Measurements from ENCODE around the gene MFN2.

Gene MFN2

DNA sequence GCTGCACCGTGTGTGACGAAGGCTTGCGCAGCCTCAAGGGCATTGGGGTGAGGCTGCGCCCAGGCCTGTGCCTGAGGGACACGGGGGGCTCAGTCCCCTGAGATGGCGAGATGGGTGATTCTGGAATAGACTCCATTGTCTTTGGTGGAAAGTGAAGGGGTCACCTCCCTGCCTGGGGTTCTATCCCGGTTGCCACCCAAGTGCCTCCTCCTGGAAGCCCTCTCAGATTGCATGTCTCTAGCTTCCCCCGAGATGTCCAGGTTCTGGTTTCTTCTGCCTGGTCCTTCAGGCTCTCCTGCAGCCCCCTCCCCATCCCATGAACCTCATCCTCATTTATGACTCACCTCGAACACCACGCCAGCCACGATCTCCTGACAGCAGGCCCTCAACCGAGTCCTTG is 22.3 kb upstream of the MFN2 start:
- Histone ChIP-seq H3K36me3 (ENCODE audit: control insufficient read depth, insufficient read depth, low read length) (no peaks in the 10 kb centered on the region), H3K27ac (ENCODE audit: insufficient read depth, low read length, poor library complexity, severe bottlenecking) (no peak overlapping the region), H3K4me3 (ENCODE audit: insufficient read depth, low read depth, low read length, poor library complexity, severe bottlenecking) (no peak overlapping the region), H3K4me1 (ENCODE audit: control insufficient read depth, insufficient read depth, low read length, poor library complexity, severe bottlenecking) (no peaks in the 10 kb centered on the region), H3K9me3 (ENCODE audit: control insufficient read depth, low read length) (no peaks in the 10 kb centered on the region), H3K27me3 (replicated peaks; ENCODE audit: control insufficient read depth, insufficient read depth, low read length, poor library complexity, severe bottlenecking) (no peaks in the 10 kb centered on the region)
- no peak for DNase-seq

DNA sequence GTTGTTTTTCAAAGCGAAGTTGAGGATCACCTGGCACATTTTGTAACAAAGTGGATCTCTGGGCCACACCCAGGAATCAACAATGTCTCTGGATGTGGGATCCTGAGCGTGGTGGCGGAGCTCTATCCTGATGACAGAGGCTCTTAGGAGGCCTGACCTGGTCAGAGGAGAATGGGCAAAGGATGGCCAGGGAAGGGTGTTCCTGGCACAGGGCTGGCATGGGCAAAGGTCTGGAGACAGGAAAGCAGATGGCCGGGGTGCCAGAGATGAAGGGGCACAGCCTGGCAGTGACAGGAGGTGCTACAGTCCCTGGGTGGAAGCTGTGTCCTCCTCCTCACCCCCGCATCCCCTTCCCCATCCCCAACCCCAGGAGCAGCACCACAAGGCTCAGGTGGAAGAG is 20.0 kb upstream of the MFN2 start:
- no peak overlapping the region for H3K27ac ChIP-seq (ENCODE audit: insufficient read depth, low read length, poor library complexity, severe bottlenecking)
- H3K27me3 ChIP-seq (replicated peaks; ENCODE audit: control insufficient read depth, insufficient read depth, low read length, poor library complexity, severe bottlenecking) = no peaks in the 10 kb centered on the region
- H3K4me3 ChIP-seq (ENCODE audit: insufficient read depth, low read depth, low read length, poor library complexity, severe bottlenecking) = no peak overlapping the region
- H3K4me1 ChIP-seq (ENCODE audit: control insufficient read depth, insufficient read depth, low read length, poor library complexity, severe bottlenecking) = no peaks in the 10 kb centered on the region
- no peaks in the 10 kb centered on the region for H3K9me3 ChIP-seq (ENCODE audit: control insufficient read depth, low read length)
- H3K36me3 ChIP-seq (ENCODE audit: control insufficient read depth, insufficient read depth, low read length) = no peaks in the 10 kb centered on the region
- DNase-seq = no peak

DNA sequence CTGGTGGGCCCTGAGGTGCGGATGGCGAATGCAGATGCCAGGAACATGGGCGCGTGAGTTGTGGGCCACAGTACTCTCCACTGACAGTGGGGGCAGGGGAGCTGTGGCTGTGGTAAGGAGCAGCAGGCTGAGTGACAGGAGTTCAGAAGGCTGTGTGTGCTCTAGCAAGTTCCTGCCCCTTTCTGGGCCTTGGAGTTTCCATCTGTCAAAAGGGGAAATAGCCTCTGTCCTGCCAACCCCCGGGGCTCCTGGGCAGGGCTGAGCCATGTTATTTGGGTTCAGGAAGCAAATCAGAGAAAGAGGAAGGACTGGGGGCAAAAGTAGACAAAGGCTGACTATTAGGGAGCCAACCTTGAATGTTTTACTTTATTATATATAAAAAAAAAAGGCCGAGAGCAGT is 19.5 kb upstream of the MFN2 start:
- H3K9me3 ChIP-seq (ENCODE audit: control insufficient read depth, low read length) = no peaks in the 10 kb centered on the region
- H3K36me3 ChIP-seq (ENCODE audit: control insufficient read depth, insufficient read depth, low read length) = no peaks in the 10 kb centered on the region
- no peaks in the 10 kb centered on the region for H3K4me1 ChIP-seq (ENCODE audit: control insufficient read depth, insufficient read depth, low read length, poor library complexity, severe bottlenecking)
- no peak overlapping the region for H3K4me3 ChIP-seq (ENCODE audit: insufficient read depth, low read depth, low read length, poor library complexity, severe bottlenecking)
- H3K27me3 ChIP-seq (replicated peaks; ENCODE audit: control insufficient read depth, insufficient read depth, low read length, poor library complexity, severe bottlenecking) = no peaks in the 10 kb centered on the region
- DNase-seq = no peak
- H3K27ac ChIP-seq (ENCODE audit: insufficient read depth, low read length, poor library complexity, severe bottlenecking) = no peak overlapping the region

DNA sequence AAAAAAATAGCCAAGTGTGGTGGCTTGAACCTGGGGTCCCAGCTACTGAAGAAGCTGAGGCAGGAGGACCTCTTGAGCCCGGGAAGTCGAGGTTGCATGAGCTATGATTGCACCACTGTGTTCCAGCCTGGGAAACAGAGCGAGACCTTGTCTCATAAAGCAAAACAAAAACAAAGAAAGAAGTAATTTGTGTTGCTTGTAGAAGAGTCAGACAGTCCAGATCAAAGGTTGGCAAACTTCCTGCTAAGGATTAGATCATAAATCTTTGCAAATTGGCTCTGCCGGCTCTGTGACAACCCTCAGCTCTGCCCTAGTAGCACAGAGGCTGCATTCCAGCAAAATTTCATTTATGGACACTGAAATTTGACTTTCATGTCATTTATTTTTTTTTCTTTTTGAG is 19.0 kb upstream of the MFN2 start:
- DNase-seq = no peak
- H3K36me3 ChIP-seq (ENCODE audit: control insufficient read depth, insufficient read depth, low read length) = no peaks in the 10 kb centered on the region
- no peak overlapping the region for H3K4me3 ChIP-seq (ENCODE audit: insufficient read depth, low read depth, low read length, poor library complexity, severe bottlenecking)
- no peak overlapping the region for H3K27ac ChIP-seq (ENCODE audit: insufficient read depth, low read length, poor library complexity, severe bottlenecking)
- no peaks in the 10 kb centered on the region for H3K9me3 ChIP-seq (ENCODE audit: control insufficient read depth, low read length)
- H3K27me3 ChIP-seq (replicated peaks; ENCODE audit: control insufficient read depth, insufficient read depth, low read length, poor library complexity, severe bottlenecking) = no peaks in the 10 kb centered on the region
- no peaks in the 10 kb centered on the region for H3K4me1 ChIP-seq (ENCODE audit: control insufficient read depth, insufficient read depth, low read length, poor library complexity, severe bottlenecking)

DNA sequence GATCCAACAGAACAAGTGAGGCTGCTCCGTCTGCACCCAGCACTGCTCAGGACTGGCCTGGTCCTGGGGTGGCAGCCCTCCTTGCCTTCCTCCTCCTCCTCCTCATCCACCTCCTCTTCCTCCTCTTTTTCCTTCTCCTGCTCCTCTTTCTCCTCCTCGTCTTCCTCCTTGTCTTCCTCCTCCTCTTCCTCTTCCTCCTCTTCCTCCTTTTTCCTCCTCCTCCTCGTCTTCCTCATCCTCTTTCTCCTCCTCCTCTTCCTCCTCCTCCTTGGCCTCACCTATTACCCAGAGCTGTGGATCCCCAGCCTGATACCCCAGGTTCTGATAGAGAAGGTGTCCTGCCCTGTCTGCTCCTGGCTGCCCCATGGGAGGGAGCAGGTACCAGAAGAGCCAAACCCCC is 16.6 kb upstream of the MFN2 start:
- Histone ChIP-seq H3K27me3 (replicated peaks; ENCODE audit: control insufficient read depth, insufficient read depth, low read length, poor library complexity, severe bottlenecking) (no peaks in the 10 kb centered on the region), H3K4me3 (ENCODE audit: insufficient read depth, low read depth, low read length, poor library complexity, severe bottlenecking) (no peak overlapping the region), H3K36me3 (ENCODE audit: control insufficient read depth, insufficient read depth, low read length) (no peaks in the 10 kb centered on the region), H3K4me1 (ENCODE audit: control insufficient read depth, insufficient read depth, low read length, poor library complexity, severe bottlenecking) (no peaks in the 10 kb centered on the region), H3K9me3 (ENCODE audit: control insufficient read depth, low read length) (no peaks in the 10 kb centered on the region), H3K27ac (ENCODE audit: insufficient read depth, low read length, poor library complexity, severe bottlenecking) (no peak overlapping the region)
- DNase-seq = no peak

DNA sequence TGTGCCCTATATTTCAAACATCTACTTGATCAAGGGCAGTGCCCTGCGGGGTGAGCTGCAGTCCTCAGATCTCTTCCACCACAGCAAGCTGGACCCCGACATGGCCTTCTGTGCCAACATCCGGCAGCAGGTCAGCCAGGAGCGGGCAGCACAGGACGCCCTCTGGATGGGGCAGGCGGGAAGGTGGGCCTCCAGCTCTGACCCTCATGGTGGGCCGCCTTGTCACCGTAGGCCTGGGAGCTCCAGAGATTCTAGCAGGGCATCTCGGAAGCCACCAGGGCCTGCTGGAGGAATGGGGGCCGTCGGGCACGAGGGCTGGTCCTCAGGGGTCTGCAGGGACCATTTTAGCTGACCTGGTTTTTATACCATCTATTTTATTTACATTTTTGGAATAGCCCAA is 15.6 kb upstream of the MFN2 start:
- Histone ChIP-seq H3K9me3 (ENCODE audit: control insufficient read depth, low read length) (no peaks in the 10 kb centered on the region), H3K4me3 (ENCODE audit: insufficient read depth, low read depth, low read length, poor library complexity, severe bottlenecking) (no peak overlapping the region), H3K27me3 (replicated peaks; ENCODE audit: control insufficient read depth, insufficient read depth, low read length, poor library complexity, severe bottlenecking) (no peaks in the 10 kb centered on the region), H3K36me3 (ENCODE audit: control insufficient read depth, insufficient read depth, low read length) (no peaks in the 10 kb centered on the region), H3K27ac (ENCODE audit: insufficient read depth, low read length, poor library complexity, severe bottlenecking) (no peak overlapping the region), H3K4me1 (ENCODE audit: control insufficient read depth, insufficient read depth, low read length, poor library complexity, severe bottlenecking) (no peaks in the 10 kb centered on the region)
- DNase-seq = no peak

DNA sequence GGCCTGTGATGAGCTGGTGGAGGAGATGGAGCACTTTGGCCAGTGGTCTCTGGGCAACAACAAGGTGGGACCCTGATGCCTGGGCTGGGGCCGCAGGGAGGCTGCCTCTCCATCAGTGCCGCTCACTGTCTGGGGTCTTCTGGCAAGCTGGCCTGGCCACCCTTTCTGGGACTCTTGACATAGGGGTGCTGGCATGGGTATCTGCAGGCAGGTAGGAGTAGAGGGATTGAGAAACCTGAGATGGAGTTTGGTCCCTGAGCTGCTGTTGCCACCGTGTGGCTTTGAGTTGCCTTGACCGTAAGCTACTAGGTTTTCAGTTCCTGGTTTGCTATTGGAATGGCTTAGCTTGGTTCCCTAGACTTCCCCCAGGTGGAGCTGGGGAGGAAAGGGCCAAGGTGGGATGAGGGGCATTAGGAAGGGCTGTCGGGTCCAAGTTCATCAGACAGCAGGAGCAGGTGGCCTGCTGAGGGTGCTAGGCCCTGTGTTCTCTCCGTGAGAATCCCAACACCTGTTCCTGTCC is 13.2 kb upstream of the MFN2 start:
- Histone ChIP-seq H3K9me3 (ENCODE audit: control insufficient read depth, low read length) (no peaks in the 10 kb centered on the region), H3K4me3 (ENCODE audit: insufficient read depth, low read depth, low read length, poor library complexity, severe bottlenecking) (no peak overlapping the region), H3K27me3 (replicated peaks; ENCODE audit: control insufficient read depth, insufficient read depth, low read length, poor library complexity, severe bottlenecking) (no peaks in the 10 kb centered on the region), H3K36me3 (ENCODE audit: control insufficient read depth, insufficient read depth, low read length) (no peaks in the 10 kb centered on the region), H3K27ac (ENCODE audit: insufficient read depth, low read length, poor library complexity, severe bottlenecking) (no peak overlapping the region), H3K4me1 (ENCODE audit: control insufficient read depth, insufficient read depth, low read length, poor library complexity, severe bottlenecking) (no peaks in the 10 kb centered on the region)
- no peak for DNase-seq

DNA sequence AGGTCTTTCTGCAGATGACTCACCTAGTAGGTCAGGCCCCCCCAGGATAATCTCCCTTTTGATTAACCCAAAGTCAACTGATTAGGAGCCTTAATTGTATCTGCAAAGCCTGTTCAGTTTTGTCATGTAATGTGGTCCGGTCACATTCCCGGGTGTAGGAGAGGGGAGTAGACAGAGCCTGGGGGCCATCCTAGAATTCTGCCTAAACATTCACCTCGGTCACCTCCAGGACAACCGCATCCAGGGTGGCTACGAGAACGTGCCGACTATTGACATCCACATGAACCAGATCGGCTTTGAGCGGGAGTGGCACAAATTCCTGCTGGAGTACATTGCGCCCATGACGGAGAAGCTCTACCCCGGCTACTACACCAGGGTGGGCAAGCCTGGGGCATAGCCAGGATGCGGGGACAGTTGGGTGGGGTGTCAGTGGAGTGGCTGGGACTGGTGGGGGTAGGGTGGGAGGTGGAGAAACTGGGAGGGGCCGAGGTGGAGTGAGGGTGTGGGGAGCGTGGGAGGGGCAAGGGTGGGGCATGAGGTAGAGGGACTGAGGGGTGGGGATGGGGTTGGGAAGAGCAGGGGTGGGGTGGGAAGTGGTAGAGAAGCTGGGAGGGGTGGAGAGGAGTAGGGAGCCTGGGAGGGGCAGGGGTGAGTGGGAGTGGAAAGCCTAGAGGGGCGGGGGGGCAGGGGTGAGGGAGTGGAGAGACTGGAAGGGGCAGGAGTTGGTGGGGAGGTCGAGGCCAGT is 9.6 kb upstream of the MFN2 start:
- Histone ChIP-seq H3K4me1 (ENCODE audit: control insufficient read depth, insufficient read depth, low read length, poor library complexity, severe bottlenecking) (no peaks in the 10 kb centered on the region), H3K4me3 (ENCODE audit: insufficient read depth, low read depth, low read length, poor library complexity, severe bottlenecking) (no peak overlapping the region), H3K27ac (ENCODE audit: insufficient read depth, low read length, poor library complexity, severe bottlenecking) (no peak overlapping the region), H3K36me3 (ENCODE audit: control insufficient read depth, insufficient read depth, low read length) (no peaks in the 10 kb centered on the region), H3K27me3 (replicated peaks; ENCODE audit: control insufficient read depth, insufficient read depth, low read length, poor library complexity, severe bottlenecking) (no peaks in the 10 kb centered on the region), H3K9me3 (ENCODE audit: control insufficient read depth, low read length) (no peaks in the 10 kb centered on the region)
- DNase-seq = no peak

DNA sequence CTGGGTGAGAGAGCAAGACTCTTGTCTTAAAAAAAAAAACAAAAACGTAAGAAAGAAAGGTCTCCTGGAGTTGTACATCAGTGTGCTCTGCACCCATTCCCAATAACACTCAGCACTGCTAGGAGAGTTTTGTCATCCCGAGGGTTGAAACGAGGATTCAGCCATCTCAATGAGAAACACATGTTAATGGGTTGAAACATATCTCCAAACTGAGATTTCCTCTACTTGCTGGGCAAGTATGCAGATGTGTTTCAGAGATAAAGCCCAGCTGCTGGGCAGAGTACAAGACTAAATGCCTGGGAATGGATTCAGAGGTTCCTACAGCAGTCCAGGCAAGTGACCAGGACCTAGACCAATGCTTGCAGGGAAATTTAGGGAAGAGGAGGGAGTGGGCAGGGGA is 2.6 kb upstream of the MFN2 start:
- peaks cover 8% of the 10 kb centered on the region for H3K4me1 ChIP-seq (ENCODE audit: control insufficient read depth, insufficient read depth, low read length, poor library complexity, severe bottlenecking)
- H3K36me3 ChIP-seq (ENCODE audit: control insufficient read depth, insufficient read depth, low read length) = peaks cover 9% of the 10 kb centered on the region
- no peak overlapping the region for H3K4me3 ChIP-seq (ENCODE audit: insufficient read depth, low read depth, low read length, poor library complexity, severe bottlenecking)
- no peak overlapping the region for H3K27ac ChIP-seq (ENCODE audit: insufficient read depth, low read length, poor library complexity, severe bottlenecking)
- no peak for DNase-seq
- H3K9me3 ChIP-seq (ENCODE audit: control insufficient read depth, low read length) = no peaks in the 10 kb centered on the region
- no peaks in the 10 kb centered on the region for H3K27me3 ChIP-seq (replicated peaks; ENCODE audit: control insufficient read depth, insufficient read depth, low read length, poor library complexity, severe bottlenecking)

DNA sequence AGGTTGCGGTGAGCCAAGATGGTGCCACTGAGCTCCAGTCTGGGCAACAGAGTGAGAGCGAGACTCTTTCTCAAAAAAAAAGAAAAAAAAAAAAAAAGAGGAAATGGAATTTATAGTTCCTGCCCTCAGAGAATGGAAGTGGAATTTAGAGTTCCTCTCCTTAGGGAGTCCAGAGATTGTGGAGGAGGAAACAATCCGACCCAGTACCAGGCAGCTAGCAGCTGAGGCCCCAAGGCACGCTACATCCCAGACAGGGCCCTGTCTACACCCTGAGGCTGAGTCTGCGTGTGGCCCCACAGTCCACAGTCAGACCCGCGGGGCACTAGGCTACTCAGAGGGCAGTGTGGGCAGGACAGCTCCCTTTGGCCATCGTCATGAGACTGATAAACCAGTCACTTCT is 1.9 kb upstream of the MFN2 start:
- no peak for DNase-seq
- H3K4me1 ChIP-seq (ENCODE audit: control insufficient read depth, insufficient read depth, low read length, poor library complexity, severe bottlenecking) = peaks cover 8% of the 10 kb centered on the region
- peaks cover 12% of the 10 kb centered on the region for H3K36me3 ChIP-seq (ENCODE audit: control insufficient read depth, insufficient read depth, low read length)
- H3K4me3 ChIP-seq (ENCODE audit: insufficient read depth, low read depth, low read length, poor library complexity, severe bottlenecking) = no peak overlapping the region
- H3K9me3 ChIP-seq (ENCODE audit: control insufficient read depth, low read length) = no peaks in the 10 kb centered on the region
- H3K27ac ChIP-seq (ENCODE audit: insufficient read depth, low read length, poor library complexity, severe bottlenecking) = no peak overlapping the region
- H3K27me3 ChIP-seq (replicated peaks; ENCODE audit: control insufficient read depth, insufficient read depth, low read length, poor library complexity, severe bottlenecking) = no peaks in the 10 kb centered on the region

All from effector memory CD4-positive, alpha-beta T cell (primary cell).